Measurements from ENCODE around the gene CAAP1.

- TF ChIP-seq RAD21 (IDR thresholded peaks at IDR 0.05; ENCODE audit: low read depth): no peak
- no peak for TF ChIP-seq EP300 (IDR thresholded peaks at IDR 0.05; ENCODE audit: borderline replicate concordance)
- no peak for TF ChIP-seq CEBPB (IDR thresholded peaks at IDR 0.05)
- TF ChIP-seq YY1 (IDR thresholded peaks at IDR 0.05; ENCODE audit: low read depth): no peak
- no peak for TF ChIP-seq FOXM1 (IDR thresholded peaks at IDR 0.05; ENCODE audit: borderline replicate concordance, low read depth)
- no peak for TF ChIP-seq USF1 (IDR thresholded peaks at IDR 0.05)
- no peak for TF ChIP-seq ZBTB7A (IDR thresholded peaks at IDR 0.05; ENCODE audit: low read depth)
- TF ChIP-seq NFIC (IDR thresholded peaks at IDR 0.05): no peak
- TF ChIP-seq CREB1 (IDR thresholded peaks at IDR 0.05; ENCODE audit: low read depth): no peak
- no peak for TF ChIP-seq EGR1 (IDR thresholded peaks at IDR 0.05)
- TF ChIP-seq TCF12 (IDR thresholded peaks at IDR 0.05; ENCODE audit: low read depth): no peak
- TF ChIP-seq MAX (IDR thresholded peaks at IDR 0.05): no peak
- no peak for TF ChIP-seq REST (IDR thresholded peaks at IDR 0.05; ENCODE audit: low read depth)
- TF ChIP-seq TAF1 (IDR thresholded peaks at IDR 0.05; ENCODE audit: low read depth): no peak
Observed at GRCh38 chr9:26880262-26880661, 12.3 kb downstream of the CAAP1 start.

Measured in Ishikawa (cell line).